ENCODE results near the gene CCIN.
"Not testable (repeated sequence)": the region's sequence is repeated elsewhere in the genome, so short reads cannot be mapped to it uniquely, and the experiment has no call there.

CCIN gene

DNA sequence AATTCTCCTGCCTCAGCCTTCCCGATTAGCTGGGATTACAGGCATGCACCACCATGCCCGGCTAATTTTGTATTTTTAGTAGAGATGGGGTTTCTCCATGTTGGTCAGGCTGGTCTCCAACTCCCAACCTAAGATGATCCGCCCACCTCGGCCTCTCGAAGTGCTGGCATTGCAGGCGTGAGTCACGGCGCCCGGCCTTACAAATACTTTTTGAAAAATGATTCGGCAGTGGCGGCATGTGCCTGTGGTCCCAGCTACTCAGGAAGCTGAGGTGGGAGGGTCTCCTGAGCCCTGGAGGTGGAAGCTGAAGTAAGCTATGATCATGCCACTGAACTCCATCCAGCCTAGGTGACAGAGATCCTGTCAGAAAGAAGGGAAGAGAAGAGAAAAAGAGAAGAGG lies 9.1 kb upstream of the CCIN start:
- DNase-seq (ENCODE audit: low read depth): not testable (repeated sequence)

DNA sequence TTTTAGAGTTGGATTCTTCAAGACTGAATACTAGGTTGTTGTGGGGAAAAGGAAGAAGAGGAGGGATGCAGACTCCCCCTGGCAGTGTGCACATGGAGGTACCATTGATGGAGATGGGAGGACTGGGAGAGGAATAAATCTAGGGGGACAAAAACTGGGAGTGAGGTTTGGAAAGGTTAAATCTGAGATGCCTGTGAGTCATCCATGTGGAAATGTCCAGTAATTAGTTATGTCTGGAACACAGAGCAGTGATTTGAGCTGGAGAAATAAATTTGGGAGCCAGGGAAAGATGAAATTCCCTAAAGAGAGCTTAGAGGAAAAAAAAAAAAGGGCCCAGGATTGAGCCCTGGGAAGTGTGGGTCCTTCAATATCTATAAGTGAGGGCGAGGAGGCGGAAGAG lies 8.0 kb upstream of the CCIN start:
- DNase-seq (ENCODE audit: low read depth): no peak

DNA sequence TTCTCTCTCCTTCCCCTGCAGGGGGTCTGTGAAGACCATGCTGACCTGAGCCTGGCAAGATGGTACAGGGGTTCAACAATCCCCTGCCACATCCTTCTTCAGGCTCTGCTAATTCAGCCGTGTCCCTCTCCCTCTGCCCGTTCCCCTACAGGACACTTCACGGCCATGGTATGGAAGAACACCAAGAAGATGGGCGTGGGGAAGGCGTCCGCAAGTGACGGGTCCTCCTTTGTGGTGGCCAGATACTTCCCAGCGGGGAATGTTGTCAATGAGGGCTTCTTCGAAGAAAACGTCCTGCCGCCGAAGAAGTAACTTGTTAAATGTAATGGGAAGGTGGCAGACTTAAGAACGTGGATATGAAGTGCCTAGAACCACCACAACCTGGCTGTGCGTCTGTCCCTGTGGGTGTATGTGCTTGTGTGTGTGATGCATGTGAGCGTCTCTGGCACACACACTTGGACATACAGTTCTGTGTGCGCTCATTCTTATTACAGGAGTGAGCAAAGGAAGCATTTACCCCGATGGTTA lies 6.9 kb upstream of the CCIN start:
- DNase-seq (ENCODE audit: low read depth): no peak

DNA sequence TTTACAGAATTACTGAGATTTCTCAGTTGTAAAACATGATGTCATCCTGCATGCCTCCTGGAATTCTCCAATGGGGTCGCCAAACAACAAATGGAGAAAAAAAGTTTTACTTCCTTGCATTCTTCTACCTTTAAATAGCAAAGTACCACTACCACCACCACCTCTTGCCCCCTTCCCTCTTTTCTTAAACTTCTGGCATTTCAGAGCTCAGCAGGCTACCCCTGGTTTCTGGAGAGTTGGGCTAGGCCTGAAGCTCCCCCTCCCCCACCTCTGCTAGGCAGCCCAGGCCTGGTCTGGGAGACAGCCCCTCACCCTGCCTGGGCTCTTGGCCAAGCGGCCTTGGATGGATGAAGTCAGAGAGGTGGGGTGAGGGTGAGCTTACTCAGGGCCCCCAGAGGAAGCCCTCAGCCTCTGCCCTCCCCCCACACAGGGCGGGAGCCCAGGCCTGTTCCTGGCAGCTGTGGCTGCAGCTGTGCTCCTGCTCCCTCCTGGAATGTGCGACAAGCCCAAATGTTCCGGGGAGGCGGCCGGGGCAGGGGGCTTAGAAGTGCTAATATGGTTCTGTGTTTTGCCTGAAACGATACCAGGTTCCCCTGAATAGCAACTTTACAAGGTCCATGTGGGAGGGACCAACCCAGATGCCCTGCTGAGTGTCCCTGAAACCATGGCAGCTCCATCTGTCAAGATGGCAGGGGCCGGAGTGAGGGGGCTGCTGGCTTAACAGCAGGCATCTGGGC lies 6.0 kb upstream of the CCIN start:
- no peak for DNase-seq (ENCODE audit: low read depth)

DNA sequence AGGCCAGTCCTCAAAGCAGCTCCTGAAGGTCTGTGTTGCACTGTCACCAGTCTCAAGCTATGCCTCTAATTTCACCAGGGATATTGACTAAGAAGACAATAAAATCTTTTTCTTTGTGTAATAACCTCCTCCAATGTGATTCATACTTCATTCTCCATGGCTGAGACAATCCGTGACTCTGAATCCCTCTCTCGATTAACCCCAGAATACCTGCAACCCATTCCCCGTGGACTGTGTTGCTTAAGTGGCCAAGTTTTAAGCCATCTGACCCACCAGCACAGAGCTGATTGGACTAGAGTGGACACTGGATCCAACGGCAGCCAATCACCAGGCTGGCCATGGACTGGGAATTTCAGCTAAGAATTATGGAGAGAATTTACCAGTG lies 5.4 kb upstream of the CCIN start:
- DNase-seq (ENCODE audit: low read depth): no peak

DNA sequence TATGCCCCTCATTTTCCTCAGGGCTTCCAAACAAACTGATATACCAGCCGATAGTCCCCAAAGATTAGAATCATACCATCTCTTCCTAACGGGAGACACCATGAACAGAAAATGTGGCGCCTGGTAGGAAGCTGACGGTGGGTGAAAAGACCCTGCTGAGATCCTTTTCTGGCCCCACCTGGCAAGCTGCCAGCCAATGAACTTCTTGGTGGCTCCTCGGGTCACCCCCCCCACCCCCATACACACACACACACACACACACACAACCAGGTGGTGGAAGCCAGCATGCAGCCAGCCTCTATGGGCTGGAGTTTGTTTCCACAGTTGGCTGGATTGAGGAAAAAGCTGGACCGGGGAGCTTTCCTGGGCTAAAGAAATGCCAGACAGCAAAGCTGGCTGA lies 4.8 kb upstream of the CCIN start:
- DNase-seq (ENCODE audit: low read depth): no peak

- DNase-seq (ENCODE audit: low read depth): no peak
Measured at GRCh38 chr9:36164989-36165388, 4.2 kb upstream of the CCIN start.

DNA sequence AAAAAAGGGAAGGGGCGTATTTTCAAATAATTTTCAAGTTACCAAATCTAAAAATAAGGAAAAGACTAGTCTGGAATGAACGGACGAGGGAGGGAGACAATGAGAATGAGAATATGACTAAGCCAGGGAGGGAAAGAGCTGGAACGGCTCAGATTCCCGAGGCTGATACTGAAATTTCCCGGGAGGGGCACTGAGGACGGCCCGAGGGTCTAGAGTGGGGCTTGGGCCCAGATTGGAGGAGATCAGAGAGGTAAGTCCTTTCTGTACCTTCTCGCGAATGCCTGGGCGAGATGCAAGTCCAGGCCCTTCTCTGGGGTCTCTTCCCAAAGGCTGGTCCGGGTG lies 3.4 kb upstream of the CCIN start:
- no peak for DNase-seq (ENCODE audit: low read depth)

- DNase-seq (ENCODE audit: low read depth): peak; percentile 68
Measured at GRCh38 chr9:36166168-36166927, 2.8 kb upstream of the CCIN start.

DNA sequence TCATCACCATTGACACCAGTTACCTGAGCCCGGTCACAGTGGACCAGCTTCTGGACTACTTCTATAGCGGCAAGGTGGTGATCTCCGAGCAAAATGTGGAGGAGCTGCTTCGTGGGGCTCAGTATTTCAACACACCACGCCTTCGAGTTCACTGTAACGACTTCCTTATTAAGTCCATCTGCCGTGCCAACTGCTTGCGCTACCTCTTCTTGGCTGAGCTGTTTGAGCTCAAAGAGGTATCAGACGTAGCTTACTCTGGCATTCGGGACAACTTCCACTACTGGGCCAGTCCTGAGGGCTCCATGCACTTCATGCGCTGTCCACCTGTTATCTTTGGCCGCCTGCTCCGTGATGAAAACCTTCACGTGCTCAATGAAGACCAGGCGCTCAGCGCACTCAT lies 520 bp downstream of the CCIN start:
- no peak for DNase-seq (ENCODE audit: low read depth)

GRCh38 chr9:36170531-36170930 lies 1.3 kb downstream of the CCIN start:
- no peak for DNase-seq (ENCODE audit: low read depth)

- DNase-seq (ENCODE audit: low read depth): no peak
Measured at GRCh38 chr9:36173861-36174260, 4.7 kb downstream of the CCIN start.

DNA sequence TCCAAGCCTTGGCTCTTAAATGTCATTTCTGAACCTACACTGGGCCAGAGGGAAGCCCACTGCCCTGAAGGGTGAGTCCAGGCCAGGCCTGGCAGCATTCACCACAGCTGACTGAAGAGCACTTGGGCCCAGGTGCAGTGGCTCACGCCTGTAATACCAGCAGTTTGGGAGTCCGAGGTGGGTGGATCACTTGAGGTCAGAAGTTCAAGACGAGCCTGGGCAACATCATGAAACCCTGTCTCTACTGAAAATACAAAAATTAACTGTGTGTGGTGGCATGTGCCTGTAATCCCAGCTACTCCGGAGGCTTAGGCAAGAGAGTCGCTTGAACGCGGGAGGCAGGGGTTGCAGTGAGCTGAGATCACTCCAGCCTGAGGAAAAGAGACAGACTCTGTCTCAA lies 5.1 kb downstream of the CCIN start:
- no peak for DNase-seq (ENCODE audit: low read depth)

DNA sequence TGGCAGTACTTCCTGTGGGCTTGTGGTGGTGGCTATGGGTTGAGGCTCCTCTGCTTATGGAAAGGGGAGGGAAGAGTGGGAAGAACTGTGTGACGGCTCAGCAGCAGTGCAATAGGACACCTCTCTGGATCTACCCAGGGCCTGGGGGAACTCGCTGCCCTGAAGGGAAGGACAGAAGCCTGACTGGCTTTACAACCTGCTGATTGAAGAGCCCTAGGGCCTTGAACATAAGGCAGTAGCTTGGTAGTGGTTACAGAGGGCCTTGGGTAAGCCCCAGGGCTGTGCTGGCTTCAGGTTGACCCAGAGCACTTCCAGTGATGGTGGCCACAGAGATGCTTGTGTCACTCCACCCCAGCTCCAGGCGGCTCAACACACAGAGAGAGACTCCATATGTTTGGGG lies 5.5 kb downstream of the CCIN start:
- DNase-seq (ENCODE audit: low read depth): no peak

- not testable (repeated sequence) for DNase-seq (ENCODE audit: low read depth)
Measured at GRCh38 chr9:36175209-36175608, 6.0 kb downstream of the CCIN start.

GRCh38 chr9:36176496-36176895 lies 7.3 kb downstream of the CCIN start:
- not testable (repeated sequence) for DNase-seq (ENCODE audit: low read depth)

DNA sequence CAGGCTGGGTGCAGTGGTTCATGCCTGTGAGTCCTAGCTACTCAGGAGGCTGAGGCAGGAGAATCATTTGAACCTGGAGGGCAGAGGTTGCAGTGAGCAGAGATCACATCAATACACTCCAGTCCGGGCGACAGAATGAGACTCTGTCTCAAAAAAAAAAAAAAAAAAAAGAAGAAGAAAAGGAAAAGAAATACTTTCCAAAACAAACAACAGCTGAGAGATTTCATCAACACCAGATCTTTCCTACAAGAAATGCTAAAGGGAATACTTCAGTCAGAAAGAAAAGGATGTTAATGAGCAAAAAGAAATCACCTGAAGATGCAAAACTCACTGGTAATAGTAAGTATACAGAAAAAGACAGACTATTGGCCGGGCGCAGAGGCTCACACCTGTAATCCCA lies 8.4 kb downstream of the CCIN start:
- DNase-seq (ENCODE audit: low read depth): no peak

GRCh38 chr9:36180243-36180642 lies 11.1 kb downstream of the CCIN start:
- DNase-seq (ENCODE audit: low read depth): not testable (repeated sequence)

GRCh38 chr9:36187414-36187813 lies 18.2 kb downstream of the CCIN start:
- no peak for DNase-seq (ENCODE audit: low read depth)

DNA sequence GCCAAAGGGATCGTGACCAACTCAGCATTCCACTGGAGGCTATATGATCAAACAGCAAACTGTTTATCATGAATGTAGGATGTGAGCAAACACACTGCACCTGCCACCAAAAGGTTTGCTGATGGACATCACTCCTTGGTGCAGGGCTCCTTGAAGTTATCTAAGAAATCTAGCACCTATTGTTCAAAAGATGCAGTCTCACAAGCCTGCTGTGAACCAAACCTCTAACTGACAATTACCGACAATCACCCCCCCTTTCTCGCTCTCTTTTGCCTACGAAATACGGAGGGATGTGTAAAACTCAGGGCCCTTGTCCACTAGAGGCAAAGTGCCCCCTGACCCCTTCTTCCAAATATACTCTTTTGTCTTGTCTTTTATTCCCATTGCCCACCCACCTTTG lies 19.0 kb downstream of the CCIN start:
- DNase-seq (ENCODE audit: low read depth): no peak

- DNase-seq (ENCODE audit: low read depth): no peak
Measured at GRCh38 chr9:36189976-36190375, 20.8 kb downstream of the CCIN start.

DNA sequence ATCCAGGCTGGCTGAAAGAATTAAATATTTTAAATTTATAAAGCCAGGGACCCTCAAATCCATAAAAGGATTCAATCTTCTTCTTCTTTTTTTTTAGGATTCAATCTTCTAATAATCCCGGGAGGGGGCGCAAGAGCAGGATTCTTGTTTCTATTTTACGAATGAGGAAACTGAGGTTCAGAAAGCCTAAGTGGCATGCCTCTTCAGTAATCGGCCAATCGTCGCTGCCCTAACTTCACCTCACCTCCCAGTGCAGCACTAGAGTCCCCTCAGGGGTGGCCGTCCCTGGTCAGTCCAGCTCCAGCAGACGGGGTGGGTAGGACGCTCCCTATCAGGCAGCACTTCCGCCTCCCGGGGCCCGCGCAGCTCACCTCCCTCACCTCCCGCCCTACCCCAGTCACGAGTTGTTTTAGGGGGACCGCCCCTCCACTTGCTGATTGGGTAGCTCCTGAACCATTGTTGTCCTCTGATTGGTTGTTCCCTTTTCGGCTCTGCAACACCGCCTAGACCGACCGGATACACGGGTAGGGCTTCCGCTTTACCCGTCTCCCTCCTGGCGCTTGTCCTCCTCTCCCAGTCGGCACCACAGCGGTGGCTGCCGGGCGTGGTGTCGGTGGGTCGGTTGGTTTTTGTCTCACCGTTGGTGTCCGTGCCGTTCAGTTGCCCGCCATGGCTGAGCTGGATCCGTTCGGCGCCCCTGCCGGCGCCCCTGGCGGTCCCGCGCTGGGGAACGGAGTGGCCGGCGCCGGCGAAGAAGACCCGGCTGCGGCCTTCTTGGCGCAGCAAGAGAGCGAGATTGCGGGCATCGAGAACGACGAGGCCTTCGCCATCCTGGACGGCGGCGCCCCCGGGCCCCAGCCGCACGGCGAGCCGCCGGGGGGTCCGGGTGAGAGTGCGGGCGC lies 21.5 kb downstream of the CCIN start, which contains the start of gene CLTA:
TSS of gene CLTA (plus strand) at position 534 of the 902 bp plus-strand sequence. CDS start at position 670, 136 bp downstream.
- peak; percentile 93 for DNase-seq (ENCODE audit: low read depth)
